Stimulated activated naive CD8-positive, alpha-beta T cell treated with anti-CD3 and anti-CD28 coated beads, Interleukin-15, Interleukin-2, amounts not matched to agents 100 U/mL and 50 U/mL, for 24 hours (primary cell): Measurements from ENCODE around the gene C5orf58.

Experiments used
- ATAC-seq: fragments of 150-1000 bp; cut with Tn5 transposase; one replicate; pipeline ENCODE4 v1.10.0; 2021
- DNase-seq: peaks from one replicate; pipeline ENCODE4 v3.0.0; 2021

Gene C5orf58

GRCh38 chr5:170256571-170256970 is 23.8 kb downstream of the C5orf58 start:
- ATAC-seq, result no peak
- DNase-seq, result no peak

DNA sequence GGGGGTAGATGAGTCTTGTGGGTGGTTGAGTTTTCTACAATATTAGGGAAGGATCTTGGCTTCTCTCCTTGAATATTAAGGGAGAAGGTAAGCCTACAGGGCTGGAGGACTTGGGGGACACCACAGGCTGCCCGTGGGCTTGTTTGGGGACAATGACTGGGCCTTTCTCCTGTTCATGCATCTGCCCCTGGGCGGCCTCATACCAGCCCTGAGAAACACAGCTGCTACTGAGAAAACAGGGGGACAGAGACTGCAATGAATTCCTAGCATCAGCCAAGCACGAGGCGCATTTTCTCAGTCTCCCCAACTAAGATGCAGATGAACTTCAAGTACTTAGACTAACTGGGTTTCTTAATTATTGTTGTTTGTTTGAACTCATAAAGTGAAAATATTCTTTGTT is 24.6 kb downstream of the C5orf58 start:
- no peak for ATAC-seq
- no peak for DNase-seq

GRCh38 chr5:170261528-170262043 is 28.8 kb downstream of the C5orf58 start:
- ATAC-seq (no peak), DNase-seq (no peak)

DNA sequence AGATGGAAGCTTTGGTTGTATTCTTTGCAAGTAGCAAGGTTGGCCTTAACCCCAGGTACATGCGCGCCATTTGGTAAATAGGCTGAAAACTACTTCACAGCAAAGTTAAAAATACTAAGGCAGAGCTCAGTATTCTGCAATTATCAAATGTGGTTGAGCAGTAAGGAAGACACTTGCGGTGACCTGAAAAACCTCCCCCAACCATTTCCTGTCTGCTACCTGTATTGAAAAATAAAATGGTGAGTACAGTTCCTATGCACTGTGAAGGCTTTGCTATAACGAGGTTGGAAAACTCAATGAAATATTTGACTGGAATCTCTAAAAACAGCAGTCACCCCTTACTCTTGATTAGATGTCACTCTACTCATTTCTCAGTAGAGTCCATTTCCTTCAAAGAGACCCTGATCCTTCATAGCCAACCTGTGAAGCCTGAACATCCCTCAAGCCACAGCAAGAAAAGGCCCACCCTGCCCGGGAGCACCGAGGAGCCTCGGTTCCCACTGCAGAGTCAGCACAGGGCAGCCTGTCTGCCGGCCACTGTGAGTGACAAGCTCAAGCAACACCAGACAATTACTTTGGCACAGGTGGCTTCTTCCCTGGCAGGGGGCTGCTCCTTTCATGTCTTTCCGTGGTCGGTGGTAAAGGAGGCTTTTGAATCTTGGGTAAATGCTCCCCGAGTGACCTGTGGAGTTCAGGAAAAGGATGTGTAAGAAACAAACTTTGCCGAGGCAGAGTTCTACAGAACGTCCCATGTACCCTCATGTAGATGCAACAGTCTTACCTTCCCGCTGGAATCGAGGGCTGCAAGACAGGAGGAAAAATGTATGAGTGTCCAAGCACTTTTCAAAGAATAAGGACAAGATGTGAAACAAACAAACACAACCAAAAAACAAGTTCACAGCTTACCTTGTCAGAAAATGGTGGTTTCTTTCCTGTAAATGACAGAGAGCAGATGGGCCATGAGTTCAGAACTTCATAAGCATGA is 29.6 kb downstream of the C5orf58 start:
- no peak for DNase-seq

GRCh38 chr5:170263906-170264305 is 31.1 kb downstream of the C5orf58 start:
- ATAC-seq (no peak), DNase-seq (no peak)

More for the DNA sequence above, 29.6 kb downstream of the C5orf58 start:
- ATAC-seq, result no peak

DNA sequence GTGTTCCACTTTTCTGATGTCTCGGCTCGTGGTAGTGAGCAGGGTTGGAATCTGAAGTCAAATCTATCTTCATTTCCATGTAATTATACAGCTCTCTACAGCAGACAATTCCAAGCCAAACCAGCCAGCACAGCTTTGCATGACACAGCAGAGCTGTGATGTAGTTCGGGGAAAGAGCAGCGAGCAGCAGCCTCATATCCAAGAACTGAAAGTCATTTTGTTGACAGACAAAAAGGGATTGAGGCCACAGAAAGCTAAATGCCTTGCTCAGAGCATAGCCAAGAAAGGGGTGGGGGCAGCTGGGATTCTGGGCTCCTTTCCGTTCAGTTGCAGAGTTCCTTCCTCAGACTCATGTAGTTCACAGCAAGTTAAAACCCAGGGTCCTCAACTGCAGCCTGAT is 32.7 kb downstream of the C5orf58 start:
- ATAC-seq, result no peak
- DNase-seq, result no peak

GRCh38 chr5:170266570-170267381 is 34.0 kb downstream of the C5orf58 start:
- peak; percentile 37 for ATAC-seq
- peak; percentile 66 for DNase-seq

DNA sequence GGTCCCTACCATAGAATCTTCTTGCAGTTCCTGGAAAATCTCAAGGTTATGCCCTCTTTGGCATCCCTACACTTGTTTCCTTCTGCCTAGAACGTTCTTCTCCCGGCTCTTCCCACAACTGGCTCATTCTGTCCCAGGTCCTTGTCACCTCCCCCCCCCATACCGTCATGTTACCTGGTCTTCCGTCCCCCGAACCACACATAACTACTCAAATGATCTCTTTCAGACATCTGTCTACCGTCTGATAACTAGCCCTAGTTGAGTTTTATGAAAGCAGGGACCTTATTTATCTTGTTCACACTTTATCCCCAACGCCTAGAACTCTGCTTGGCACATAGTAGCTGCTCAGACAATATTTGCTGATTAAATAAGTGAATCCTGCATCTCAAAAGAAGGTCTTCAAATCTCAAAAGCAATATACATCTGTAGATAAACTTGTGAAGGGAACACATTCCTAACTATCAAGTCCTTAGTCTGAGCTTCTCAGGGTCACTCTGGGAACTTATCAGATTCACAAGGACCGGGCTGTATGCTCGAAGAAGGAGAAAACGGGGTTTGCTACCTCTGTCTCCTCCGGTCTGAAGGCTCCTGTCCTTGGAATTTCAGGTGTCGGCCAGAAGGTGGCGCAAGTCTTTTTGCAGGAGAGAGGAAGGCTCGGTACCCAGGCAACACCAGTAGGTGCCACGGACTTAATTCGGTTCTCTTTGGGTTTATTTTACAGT is 34.8 kb downstream of the C5orf58 start:
- ATAC-seq (peak; percentile 48), DNase-seq (peak; percentile 85)

DNA sequence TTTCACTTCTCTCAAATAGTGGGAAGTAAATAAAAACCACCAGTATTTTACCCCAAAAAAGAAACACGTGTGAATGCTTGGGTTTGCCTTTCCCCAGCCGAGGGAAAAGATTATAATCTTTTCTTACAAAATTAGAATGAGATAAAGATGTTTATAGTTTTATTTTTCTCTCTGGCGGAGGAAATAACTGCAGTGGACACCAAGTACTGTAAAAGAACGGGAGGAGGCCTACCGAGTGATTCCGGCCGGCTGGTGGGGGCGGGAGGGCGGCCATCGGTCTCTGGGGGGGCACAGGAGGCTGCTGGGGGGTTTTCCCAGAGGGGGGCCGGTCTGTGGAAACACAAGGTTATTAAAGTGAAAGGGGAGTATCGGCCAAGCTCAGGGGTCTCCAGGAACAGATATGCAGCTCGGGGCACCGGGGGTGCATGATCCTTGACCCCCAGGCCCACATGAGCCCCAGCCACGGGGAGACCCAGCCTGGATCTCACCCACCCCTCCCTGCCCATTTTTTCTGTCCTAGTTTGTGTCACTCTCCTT is 35.4 kb downstream of the C5orf58 start:
- ATAC-seq, result no peak
- DNase-seq, result no peak

- DNase-seq (no peak), ATAC-seq (no peak)
These were observed 36.1 kb downstream of the C5orf58 start for GRCh38 chr5:170268884-170269283.

DNA sequence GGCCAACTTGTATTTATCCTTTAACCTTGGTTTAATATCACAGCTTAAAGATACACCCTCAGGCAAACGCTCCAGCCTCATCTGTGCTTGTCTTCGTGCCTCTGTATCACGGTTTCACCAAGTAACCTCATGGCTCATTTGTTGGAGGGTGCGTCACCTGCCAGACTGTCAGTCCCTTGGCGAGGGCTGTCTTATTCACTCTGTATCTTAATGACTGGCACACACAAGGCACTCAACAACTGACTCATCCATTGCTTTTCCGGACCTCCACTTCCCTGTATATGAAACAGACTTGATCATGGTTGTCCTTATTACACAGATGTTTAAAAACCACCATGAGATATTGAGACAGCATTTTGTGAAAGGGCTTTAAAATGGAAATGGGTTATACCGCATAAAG is 36.8 kb downstream of the C5orf58 start:
- ATAC-seq (peak; percentile 77), DNase-seq (peak; percentile 56)

- DNase-seq, result no peak
- no peak for ATAC-seq
These were observed 37.7 kb downstream of the C5orf58 start for GRCh38 chr5:170270293-170271069.

GRCh38 chr5:170273968-170274710 is 41.4 kb downstream of the C5orf58 start:
- ATAC-seq, result peak; percentile 8
- DNase-seq, result peak; percentile 61

DNA sequence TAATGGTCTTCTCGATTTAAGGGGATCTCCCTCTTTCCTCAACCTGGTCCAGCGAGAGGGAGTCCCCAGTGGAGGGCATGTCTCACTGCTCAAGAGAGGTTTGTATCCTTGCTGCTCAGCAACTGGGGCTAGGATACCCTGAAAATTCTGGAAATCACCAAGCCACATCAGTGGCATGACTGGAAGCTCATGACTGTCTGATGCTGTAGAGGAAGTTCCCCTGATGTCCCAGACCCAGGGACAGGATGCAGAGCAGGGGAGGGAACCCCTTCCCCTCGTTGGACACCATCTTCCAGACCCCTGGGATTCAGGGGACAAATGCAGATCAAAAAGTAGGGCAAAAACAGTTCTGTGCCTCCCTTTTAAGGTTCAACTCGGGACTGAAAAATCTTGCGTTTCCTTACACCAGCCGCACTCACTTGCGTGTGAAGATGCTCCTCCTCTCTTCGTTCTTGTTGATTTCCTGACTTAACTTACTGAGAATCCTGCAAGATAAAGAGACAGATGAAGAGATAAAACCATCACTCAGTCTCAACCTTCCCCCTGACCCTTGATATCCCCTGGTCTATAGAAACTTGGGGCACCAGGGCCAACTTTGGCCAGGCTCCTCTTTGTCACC is 42.7 kb downstream of the C5orf58 start:
- ATAC-seq, result no peak
- DNase-seq, result peak; percentile 45

DNA sequence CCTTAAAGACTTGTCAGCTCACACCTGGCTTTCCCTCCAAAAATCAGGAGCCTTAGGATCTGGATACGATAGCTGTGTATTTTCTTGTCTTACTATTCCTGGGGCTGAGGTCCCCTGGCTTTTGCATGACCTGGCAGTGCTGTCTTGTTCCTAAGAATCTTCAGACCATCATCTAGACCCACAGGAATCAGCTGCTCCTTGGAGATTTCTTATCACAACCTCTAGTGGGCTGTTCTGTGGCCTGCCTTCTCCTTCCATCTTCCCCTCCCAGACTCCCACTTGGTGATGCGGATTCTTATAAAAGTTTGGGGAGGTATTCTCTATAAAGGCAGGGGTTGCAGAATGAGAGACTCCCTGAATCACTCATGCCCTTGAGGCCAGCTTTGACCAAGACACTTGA is 43.4 kb downstream of the C5orf58 start:
- DNase-seq (no peak), ATAC-seq (no peak)

DNA sequence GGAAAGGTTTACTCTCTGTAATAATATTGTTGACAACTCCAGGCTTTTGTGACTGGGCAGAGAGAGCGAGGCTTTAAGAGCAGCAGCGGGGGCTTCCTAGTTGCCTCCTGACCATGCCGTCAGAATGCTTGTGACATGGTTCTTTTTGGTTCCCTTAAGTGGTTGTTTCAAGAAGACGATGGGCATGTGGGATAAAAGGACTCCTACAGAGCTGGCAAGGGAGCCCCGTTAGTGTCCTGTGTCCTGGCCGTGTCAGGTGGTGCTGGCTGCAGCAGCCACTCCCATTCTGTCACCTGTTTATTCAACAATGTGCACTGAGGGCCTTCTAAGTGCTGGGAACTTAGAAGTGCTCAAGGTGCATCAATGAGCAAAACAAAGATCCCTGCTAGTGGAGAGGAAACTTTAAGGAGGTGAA is 45.1 kb downstream of the C5orf58 start:
- DNase-seq, result no peak
- ATAC-seq, result no peak

DNA sequence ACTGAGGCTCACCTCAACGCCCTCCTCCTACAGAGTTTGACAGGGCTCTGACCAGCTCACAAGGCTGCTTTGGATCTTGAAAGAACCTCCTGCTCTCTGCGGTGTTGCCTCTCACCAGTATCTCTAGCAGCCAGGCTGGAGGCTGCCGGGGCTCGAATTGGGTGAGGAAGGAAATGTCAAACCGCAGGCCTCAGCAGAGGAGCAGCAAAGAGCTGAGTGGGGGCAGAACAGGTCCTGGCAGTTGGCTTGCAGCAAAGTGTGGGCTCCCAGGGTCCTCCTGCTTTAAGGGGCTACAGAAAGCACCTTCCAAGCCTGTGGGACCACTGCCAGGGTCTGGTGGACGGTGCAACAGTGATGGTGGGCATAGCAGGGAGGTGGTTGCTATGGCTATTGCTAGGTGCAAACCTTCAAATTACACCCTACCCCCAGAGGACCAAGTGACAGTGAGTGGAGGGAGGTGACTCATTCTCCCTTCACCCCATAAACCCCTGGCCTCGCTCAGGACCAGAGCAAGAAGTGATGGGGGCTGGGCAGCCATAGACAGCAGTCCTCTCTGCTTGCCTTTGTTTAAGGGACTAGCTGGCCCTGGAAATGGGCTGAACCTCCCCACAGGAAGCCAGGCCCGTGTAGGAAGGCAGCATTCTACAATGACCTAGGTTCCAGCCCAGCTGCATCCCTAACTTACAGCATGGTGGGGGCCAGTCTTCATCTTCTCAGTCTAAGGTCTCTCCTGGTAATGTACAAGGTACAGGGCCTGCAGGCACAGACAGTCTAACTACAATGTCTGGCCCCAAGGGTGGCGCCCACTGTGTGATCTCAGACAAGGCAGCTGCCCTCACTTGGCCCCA is 46.0 kb downstream of the C5orf58 start:
- ATAC-seq (peak; percentile 83), DNase-seq (peak; percentile 86)

- ATAC-seq (no peak), DNase-seq (peak; percentile 41)
These were observed 46.7 kb downstream of the C5orf58 start for GRCh38 chr5:170279459-170279817.

DNA sequence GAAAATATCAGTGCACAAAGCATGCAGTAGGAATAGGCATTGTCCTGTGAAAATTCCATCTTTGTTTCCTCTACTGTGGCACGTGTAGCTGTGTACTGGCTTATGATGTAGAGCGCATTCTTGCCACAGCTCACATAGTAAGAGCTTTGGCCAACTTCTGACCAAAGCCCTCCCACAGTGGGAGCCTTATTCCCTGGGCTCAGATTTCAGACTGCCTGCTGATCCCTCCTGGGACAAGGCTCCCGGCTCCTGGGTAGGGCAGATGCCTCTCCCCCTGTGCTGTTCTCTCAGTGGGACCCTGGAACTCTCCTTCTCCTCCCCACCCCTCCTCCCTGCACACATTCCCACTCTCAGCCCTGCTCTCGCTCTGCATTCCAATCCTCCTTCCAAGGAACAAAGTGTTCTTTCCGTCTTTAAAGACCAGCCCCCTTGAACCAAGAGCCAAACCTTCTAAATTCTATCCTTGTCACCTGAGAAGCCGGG is 47.3 kb downstream of the C5orf58 start:
- no peak for DNase-seq
- no peak for ATAC-seq
